HL-60 (cell line): ENCODE measurements around the gene SCGN.

Experiments used
- DNase-seq, 2 experiments: peaks; one replicate each; pipeline ENCODE4 v3.0.0-alpha.2; 2010 to 2020; ENCODE audit warnings: low read depth in 1 of 2, low spot score in 1 of 2
- H3K27ac ChIP-seq: fragments of 250-450 bp; sonication (Bioruptor Pico); replicated peaks from 2 replicates; pipeline ENCODE4 v1.5.1; 2020; ENCODE audit warnings: mild to moderate bottlenecking, moderate library complexity
- H3K27me3 ChIP-seq: fragments of 250-450 bp; sonication (Bioruptor Pico); 2 replicates; pipeline ENCODE4 v1.5.1; 2021; ENCODE audit warnings: mild to moderate bottlenecking, moderate library complexity; ENCODE audit not compliant: insufficient read depth, poor library complexity, severe bottlenecking
- H3K4me3 ChIP-seq: replicated peaks from 2 replicates; pipeline ENCODE4 v1.5.1; 2011; ENCODE audit warnings: mild to moderate bottlenecking, control low read depth, low read length; ENCODE audit not compliant: insufficient read depth
- GABPA ChIP-seq: IDR thresholded peaks from 2 replicates; pipeline ENCODE4 v1.6.1; 2012; ENCODE audit warnings: low read depth
- POLR2AphosphoS5 ChIP-seq: IDR thresholded peaks from 2 replicates; pipeline ENCODE4 v1.6.1; 2012; ENCODE audit warnings: low read depth
- SPI1 ChIP-seq: IDR thresholded peaks from 2 replicates; pipeline ENCODE4 v1.6.1; 2012; ENCODE audit warnings: low read depth, mild to moderate bottlenecking, borderline replicate concordance
- TF ChIP-seq, protein P1 (sequence below): IDR thresholded peaks from one replicate; pipeline ENCODE4 v1.5.1; 2011; ENCODE audit warnings: low read length, control low read depth, inconsistent platforms; ENCODE audit not compliant: insufficient read depth
- TF ChIP-seq, protein P2 (sequence below): IDR thresholded peaks from 2 replicates; pipeline ENCODE4 v1.6.1; 2012; ENCODE audit warnings: low read depth; ENCODE audit not compliant: insufficient replicate concordance

SCGN gene

DNA sequence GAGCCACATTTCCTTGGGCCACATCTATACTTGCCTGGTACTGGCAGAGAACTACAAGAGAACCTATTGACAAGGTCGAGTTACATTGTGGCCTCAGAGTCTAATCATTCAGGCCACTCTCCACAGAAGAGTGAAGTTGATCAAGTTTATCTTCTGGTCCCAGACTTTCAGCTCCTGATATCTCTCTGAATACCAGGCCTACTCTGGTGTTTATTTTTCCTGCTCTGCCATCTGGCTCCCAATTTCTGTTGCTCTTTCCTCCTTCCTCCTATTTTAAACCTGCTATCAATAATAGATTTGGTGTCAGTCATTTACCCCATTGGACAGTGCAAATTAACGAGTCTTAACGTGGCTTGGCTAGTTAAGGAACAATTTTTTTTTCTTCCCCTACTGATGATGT lies 46.6 kb downstream of the SCGN start:
- H3K4me3 ChIP-seq, result no peak overlapping the region
- no peaks in the 10 kb centered on the region for H3K27me3 ChIP-seq
- no peak overlapping the region for H3K27ac ChIP-seq
- TF ChIP-seq, protein P1, sequence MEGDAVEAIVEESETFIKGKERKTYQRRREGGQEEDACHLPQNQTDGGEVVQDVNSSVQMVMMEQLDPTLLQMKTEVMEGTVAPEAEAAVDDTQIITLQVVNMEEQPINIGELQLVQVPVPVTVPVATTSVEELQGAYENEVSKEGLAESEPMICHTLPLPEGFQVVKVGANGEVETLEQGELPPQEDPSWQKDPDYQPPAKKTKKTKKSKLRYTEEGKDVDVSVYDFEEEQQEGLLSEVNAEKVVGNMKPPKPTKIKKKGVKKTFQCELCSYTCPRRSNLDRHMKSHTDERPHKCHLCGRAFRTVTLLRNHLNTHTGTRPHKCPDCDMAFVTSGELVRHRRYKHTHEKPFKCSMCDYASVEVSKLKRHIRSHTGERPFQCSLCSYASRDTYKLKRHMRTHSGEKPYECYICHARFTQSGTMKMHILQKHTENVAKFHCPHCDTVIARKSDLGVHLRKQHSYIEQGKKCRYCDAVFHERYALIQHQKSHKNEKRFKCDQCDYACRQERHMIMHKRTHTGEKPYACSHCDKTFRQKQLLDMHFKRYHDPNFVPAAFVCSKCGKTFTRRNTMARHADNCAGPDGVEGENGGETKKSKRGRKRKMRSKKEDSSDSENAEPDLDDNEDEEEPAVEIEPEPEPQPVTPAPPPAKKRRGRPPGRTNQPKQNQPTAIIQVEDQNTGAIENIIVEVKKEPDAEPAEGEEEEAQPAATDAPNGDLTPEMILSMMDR, result no peak
- no peak for TF ChIP-seq SPI1
- TF ChIP-seq, protein P2, sequence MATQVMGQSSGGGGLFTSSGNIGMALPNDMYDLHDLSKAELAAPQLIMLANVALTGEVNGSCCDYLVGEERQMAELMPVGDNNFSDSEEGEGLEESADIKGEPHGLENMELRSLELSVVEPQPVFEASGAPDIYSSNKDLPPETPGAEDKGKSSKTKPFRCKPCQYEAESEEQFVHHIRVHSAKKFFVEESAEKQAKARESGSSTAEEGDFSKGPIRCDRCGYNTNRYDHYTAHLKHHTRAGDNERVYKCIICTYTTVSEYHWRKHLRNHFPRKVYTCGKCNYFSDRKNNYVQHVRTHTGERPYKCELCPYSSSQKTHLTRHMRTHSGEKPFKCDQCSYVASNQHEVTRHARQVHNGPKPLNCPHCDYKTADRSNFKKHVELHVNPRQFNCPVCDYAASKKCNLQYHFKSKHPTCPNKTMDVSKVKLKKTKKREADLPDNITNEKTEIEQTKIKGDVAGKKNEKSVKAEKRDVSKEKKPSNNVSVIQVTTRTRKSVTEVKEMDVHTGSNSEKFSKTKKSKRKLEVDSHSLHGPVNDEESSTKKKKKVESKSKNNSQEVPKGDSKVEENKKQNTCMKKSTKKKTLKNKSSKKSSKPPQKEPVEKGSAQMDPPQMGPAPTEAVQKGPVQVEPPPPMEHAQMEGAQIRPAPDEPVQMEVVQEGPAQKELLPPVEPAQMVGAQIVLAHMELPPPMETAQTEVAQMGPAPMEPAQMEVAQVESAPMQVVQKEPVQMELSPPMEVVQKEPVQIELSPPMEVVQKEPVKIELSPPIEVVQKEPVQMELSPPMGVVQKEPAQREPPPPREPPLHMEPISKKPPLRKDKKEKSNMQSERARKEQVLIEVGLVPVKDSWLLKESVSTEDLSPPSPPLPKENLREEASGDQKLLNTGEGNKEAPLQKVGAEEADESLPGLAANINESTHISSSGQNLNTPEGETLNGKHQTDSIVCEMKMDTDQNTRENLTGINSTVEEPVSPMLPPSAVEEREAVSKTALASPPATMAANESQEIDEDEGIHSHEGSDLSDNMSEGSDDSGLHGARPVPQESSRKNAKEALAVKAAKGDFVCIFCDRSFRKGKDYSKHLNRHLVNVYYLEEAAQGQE, result no peak
- TF ChIP-seq POLR2AphosphoS5, result no peak
- no peak for TF ChIP-seq GABPA
- no peak for DNase-seq

DNA sequence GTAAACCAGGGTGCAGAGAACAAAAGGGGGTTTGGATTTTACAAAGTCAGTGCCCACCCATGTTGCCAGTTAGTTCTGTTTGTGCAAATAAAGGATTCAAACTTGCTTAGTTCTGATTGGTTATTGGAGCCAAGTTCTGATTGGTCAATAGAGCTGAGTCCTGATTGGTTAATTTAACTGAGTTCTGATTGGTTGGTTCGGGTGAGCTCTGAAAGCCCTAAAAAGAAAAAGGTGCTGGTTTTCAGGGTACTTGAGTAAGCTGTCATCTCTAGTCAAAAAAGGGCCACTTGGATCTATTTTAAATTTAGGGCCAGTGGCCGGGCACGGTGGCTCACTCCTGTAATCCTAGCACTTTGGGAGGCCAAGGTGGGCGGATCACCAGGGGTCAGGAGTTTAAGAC lies 47.6 kb downstream of the SCGN start:
- TF ChIP-seq POLR2AphosphoS5 (no peak), SPI1 (no peak), GABPA (no peak)
- TF ChIP-seq, protein P1, result no peak
- TF ChIP-seq, protein P2, result no peak
- no peaks in the 10 kb centered on the region for H3K27me3 ChIP-seq
- no peak for DNase-seq
- H3K27ac ChIP-seq, result no peak overlapping the region
- H3K4me3 ChIP-seq, result no peak overlapping the region

DNA sequence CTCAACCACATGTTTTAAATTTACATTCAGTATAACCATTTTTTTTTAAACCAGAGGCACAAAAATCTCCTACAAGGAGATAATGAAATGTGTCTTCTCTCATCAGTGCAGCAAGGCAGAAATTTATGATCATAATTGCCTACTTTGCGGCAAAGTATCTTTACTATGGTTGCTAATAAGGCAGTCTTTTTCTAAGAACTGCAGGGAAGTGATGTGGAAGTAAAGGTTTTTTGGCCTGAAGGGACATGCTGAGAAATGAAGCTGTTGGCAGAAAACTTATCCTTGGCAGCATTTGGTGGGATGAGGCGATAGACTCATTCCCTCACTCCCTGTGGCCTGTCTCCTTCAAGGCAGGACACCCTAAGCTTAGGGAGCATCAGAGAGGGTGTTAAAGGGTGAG lies 48.7 kb downstream of the SCGN start:
- TF ChIP-seq, protein P1, result no peak
- TF ChIP-seq GABPA (no peak), POLR2AphosphoS5 (no peak), SPI1 (no peak)
- TF ChIP-seq, protein P2, result no peak
- H3K4me3 ChIP-seq, result no peak overlapping the region
- no peak overlapping the region for H3K27ac ChIP-seq
- H3K27me3 ChIP-seq, result no peaks in the 10 kb centered on the region
- no peak for DNase-seq
